Measurements from ENCODE around the gene ARHGAP26. TPM values are rescaled to one million over a fixed set of nuclear protein-coding genes. Genes with fewer than 3 reads are reported as not detected.
A peak's percentile ranks its signal among the peaks of the same experiment; 100 is the strongest.

Gene ARHGAP26
- total RNA-seq, 4 donors from 2014 or later, result 11.1 to 36.1 (median 21.8) TPM

DNA sequence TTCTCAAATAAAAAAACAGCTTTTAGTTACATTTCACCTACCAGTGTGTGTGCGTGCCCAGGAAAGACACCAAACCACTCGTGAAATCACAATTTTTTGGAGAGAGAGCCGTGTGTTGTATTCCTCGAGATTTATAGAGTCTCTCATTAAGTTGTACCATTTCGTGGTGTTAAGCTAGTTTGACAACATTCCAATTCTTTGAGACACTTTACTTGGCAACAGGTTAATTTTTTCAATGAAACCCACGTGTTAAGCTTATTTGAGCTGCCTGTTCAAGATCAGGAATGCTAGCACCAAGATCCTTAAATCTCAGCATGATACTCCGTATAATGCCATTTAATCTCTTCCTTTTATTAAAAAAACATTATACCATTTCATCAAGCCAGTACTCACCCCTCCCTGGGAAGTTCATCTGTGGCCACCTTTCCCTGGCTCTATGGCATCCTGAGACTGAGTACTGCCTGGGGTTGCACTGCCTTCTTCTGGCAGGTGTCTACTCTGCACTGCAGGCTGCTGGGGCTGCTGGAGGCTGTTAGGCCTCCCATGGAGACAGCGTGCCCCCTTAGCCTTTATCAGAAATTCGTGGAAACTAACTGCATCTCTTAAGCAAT lies 143.7 kb downstream of the ARHGAP26 start:
- Histone ChIP-seq H3K27ac (no peak overlapping the region), H3K36me3 (peaks cover 6% of the 10 kb centered on the region), H3K9me3 (no peaks in the 10 kb centered on the region), H3K4me3 (no peak overlapping the region), H3K4me1 (no peaks in the 10 kb centered on the region), H3K27me3 (no peaks in the 10 kb centered on the region)
- no peak for DNase-seq (ENCODE audit: low spot score in 2 of 2)
- 55% methylated on average over 9 of the region's 9 CpGs for WGBS
- TF ChIP-seq EP300 (IDR thresholded peaks at IDR 0.05), result no peak
- no peak for TF ChIP-seq POLR2AphosphoS5 (IDR thresholded peaks at IDR 0.05)
- no peak for TF ChIP-seq POLR2A (IDR thresholded peaks at IDR 0.05)
- TF ChIP-seq, protein P1, sequence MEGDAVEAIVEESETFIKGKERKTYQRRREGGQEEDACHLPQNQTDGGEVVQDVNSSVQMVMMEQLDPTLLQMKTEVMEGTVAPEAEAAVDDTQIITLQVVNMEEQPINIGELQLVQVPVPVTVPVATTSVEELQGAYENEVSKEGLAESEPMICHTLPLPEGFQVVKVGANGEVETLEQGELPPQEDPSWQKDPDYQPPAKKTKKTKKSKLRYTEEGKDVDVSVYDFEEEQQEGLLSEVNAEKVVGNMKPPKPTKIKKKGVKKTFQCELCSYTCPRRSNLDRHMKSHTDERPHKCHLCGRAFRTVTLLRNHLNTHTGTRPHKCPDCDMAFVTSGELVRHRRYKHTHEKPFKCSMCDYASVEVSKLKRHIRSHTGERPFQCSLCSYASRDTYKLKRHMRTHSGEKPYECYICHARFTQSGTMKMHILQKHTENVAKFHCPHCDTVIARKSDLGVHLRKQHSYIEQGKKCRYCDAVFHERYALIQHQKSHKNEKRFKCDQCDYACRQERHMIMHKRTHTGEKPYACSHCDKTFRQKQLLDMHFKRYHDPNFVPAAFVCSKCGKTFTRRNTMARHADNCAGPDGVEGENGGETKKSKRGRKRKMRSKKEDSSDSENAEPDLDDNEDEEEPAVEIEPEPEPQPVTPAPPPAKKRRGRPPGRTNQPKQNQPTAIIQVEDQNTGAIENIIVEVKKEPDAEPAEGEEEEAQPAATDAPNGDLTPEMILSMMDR (IDR thresholded peaks at IDR 0.05), result no peak

DNA sequence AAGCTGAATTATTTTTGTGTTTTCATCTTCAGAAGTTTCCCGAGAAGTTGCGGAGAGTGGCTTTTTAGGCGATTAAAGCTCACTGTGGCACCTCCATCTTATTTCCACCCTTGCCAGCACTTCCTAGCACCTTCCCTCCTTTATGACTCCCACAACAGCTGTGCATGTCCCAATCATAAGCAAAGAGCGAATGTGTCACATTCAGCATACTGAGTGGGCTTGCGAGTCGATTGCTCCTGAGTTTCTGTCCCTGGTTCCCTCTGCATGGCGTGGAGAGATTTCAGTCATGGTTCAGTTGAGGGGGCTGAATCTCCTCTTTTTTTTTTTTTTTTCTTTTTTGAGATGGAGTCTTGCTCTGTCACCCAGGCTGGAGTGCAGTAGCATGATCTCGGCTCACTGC lies 144.9 kb downstream of the ARHGAP26 start:
- H3K4me1 ChIP-seq, result no peaks in the 10 kb centered on the region
- no peaks in the 10 kb centered on the region for H3K9me3 ChIP-seq
- no peak overlapping the region for H3K27ac ChIP-seq
- no peak for DNase-seq (ENCODE audit: low spot score in 2 of 2)
- H3K36me3 ChIP-seq, result peaks cover 6% of the 10 kb centered on the region
- H3K27me3 ChIP-seq, result no peaks in the 10 kb centered on the region
- 96% methylated on average over 8 of the region's 8 CpGs for WGBS
- H3K4me3 ChIP-seq, result no peak overlapping the region
- TF ChIP-seq POLR2A (IDR thresholded peaks at IDR 0.05) (no peak), POLR2AphosphoS5 (IDR thresholded peaks at IDR 0.05) (no peak), EP300 (IDR thresholded peaks at IDR 0.05) (no peak)
- TF ChIP-seq, protein P1 (IDR thresholded peaks at IDR 0.05), result no peak

DNA sequence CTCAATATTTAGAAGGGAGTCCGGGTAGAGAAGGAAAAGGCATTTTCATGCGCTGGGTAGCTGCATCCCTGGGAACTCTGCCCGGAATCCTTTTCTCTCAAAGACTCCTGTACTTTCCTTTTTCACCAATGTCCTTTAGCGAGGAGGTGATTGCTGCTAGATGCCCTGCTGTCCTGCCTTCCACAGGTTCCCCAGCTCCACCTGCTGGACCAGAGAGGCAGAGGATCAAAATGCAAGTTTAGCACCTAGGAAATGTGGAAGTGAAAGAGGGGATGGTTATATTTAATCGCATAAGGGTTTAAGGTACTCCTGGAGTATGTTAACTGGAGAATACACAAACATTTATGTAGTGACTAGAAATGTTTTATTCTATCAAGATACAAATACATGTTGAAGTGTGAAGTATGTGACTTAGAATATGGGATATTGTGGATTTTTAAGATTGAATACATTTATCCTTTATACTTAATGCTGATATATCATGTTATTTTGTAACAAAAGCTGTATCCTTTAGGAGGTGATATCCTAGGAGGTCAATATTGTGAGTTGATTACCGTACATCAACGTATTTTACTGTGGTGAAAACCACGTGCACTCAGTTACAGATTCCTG lies 145.7 kb downstream of the ARHGAP26 start:
- no peak overlapping the region for H3K27ac ChIP-seq
- no peaks in the 10 kb centered on the region for H3K27me3 ChIP-seq
- H3K36me3 ChIP-seq, result peaks cover 6% of the 10 kb centered on the region
- no peak overlapping the region for H3K4me3 ChIP-seq
- no peaks in the 10 kb centered on the region for H3K9me3 ChIP-seq
- TF ChIP-seq POLR2AphosphoS5 (IDR thresholded peaks at IDR 0.05) (no peak), EP300 (IDR thresholded peaks at IDR 0.05) (no peak), POLR2A (IDR thresholded peaks at IDR 0.05) (no peak)
- TF ChIP-seq, protein P1 (IDR thresholded peaks at IDR 0.05), result peak in 1 of 2 donors; percentile 9
- H3K4me1 ChIP-seq, result no peaks in the 10 kb centered on the region
- no peak for DNase-seq (ENCODE audit: low spot score in 2 of 2)
- 78% methylated on average over 8 of the region's 8 CpGs for WGBS

DNA sequence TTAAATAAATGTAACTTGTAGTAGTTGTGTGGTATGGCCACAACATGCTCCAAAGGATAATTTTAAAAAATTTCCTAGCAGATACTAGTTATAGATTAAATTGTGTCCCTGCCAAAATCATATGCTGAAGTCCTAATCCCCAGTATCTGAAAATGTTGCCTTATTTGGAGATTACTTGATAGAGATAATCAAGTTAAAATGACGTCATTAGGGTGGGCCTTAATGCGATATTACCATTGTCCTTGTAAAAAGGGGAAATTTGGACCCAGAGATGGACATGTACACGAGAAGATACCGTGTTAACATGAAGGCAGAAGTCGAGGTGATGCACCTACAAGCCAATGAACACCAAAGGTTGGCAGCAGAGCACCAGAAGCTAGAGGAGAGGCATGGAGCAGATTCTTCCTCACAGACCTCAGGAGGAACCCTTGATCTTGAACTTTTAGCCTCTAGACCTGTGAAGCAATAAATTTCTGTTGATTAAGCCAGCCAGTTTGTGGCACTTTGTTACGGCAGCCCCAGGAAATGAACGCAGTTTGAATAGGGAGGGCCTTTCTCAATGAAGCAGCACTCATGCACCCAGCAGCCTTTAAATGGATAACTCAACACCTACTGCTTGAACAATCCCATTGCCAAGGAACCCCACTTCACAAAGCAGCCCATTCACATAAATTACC lies 148.9 kb downstream of the ARHGAP26 start:
- H3K4me1 ChIP-seq, result peaks cover 6% of the 10 kb centered on the region
- DNase-seq (ENCODE audit: low spot score in 2 of 2), result no peak

More for the DNA sequence above, 148.9 kb downstream of the ARHGAP26 start:
- 80% methylated on average over 7 of the region's 7 CpGs for WGBS
- Histone ChIP-seq H3K9me3 (no peaks in the 10 kb centered on the region), H3K27ac (no peak overlapping the region), H3K27me3 (no peaks in the 10 kb centered on the region), H3K36me3 (no peaks in the 10 kb centered on the region), H3K4me3 (no peak overlapping the region)
- no peak for TF ChIP-seq POLR2A (IDR thresholded peaks at IDR 0.05)
- no peak for TF ChIP-seq EP300 (IDR thresholded peaks at IDR 0.05)
- no peak for TF ChIP-seq POLR2AphosphoS5 (IDR thresholded peaks at IDR 0.05)
- TF ChIP-seq, protein P1 (IDR thresholded peaks at IDR 0.05), result no peak
